OCI-LY1 (cell line): ENCODE results near the gene FCAMR.

Source experiments
- H2AFZ ChIP-seq: fragments of 200-600 bp; sonication (generic), shearing (Covaris generic); 2 replicates; pipeline ENCODE4 v1.6.0; 2014; ENCODE audit warnings: antibody characterized with exemption, mild to moderate bottlenecking, low read length
- H3F3A ChIP-seq: fragments of 200-600 bp; sonication (generic), shearing (Covaris generic); 2 replicates; pipeline ENCODE4 v1.6.0; 2014; ENCODE audit warnings: mild to moderate bottlenecking, antibody characterized with exemption, low read length, moderate library complexity; ENCODE audit not compliant: insufficient read depth
- H3K27ac ChIP-seq: fragments of 200-600 bp; sonication (generic); 2 replicates; pipeline ENCODE4 v1.5.1; 2014; ENCODE audit warnings: low read length, mixed run types, mild to moderate bottlenecking, low read depth; ENCODE audit not compliant: poor library complexity, severe bottlenecking
- H3K27me3 ChIP-seq: fragments of 200-600 bp; sonication (generic); 2 replicates; pipeline ENCODE4 v1.6.0; 2014; ENCODE audit warnings: antibody characterized with exemption, mild to moderate bottlenecking, low read length, moderate library complexity; ENCODE audit not compliant: insufficient read depth
- H3K36me3 ChIP-seq: fragments of 200-600 bp; sonication (generic); 2 replicates; pipeline ENCODE4 v1.6.1; 2014; ENCODE audit warnings: mild to moderate bottlenecking, antibody characterized with exemption, low read length, moderate library complexity, mixed read lengths; ENCODE audit not compliant: insufficient read depth
- H3K4me1 ChIP-seq: fragments of 200-600 bp; sonication (generic); 2 replicates; pipeline ENCODE4 v1.5.1; 2014; ENCODE audit warnings: mild to moderate bottlenecking, low read length, moderate library complexity; ENCODE audit not compliant: insufficient read depth, severe bottlenecking
- H3K4me2 ChIP-seq: fragments of 200-600 bp; sonication (generic), shearing (Covaris generic); 2 replicates; pipeline ENCODE4 v1.6.1; 2014; ENCODE audit warnings: low read length
- H3K4me3 ChIP-seq: fragments of 200-600 bp; sonication (generic); 2 replicates; pipeline ENCODE4 v1.5.1; 2014; ENCODE audit warnings: low read length, low read depth, mild to moderate bottlenecking, mixed read lengths; ENCODE audit not compliant: poor library complexity, severe bottlenecking
- H3K79me2 ChIP-seq: fragments of 200-600 bp; shearing (Covaris generic); 2 replicates; pipeline ENCODE4 v1.6.1; 2016; ENCODE audit warnings: mixed run types, low read length, mixed read lengths; ENCODE audit not compliant: insufficient read depth
- H3K9ac ChIP-seq: fragments of 200-600 bp; sonication (generic), shearing (Covaris generic); 2 replicates; pipeline ENCODE4 v1.6.1; 2014; ENCODE audit warnings: mild to moderate bottlenecking, low read length, mixed read lengths
- H3K9me2 ChIP-seq: fragments of 200-600 bp; sonication (generic), shearing (Covaris generic); 2 replicates; pipeline ENCODE4 v1.6.1; 2014; ENCODE audit warnings: low read depth, mild to moderate bottlenecking, low read length, mixed read lengths
- H3K9me3 ChIP-seq: fragments of 200-600 bp; shearing (Covaris generic); 2 replicates; pipeline ENCODE4 v1.6.1; 2014; ENCODE audit warnings: low read length, mixed read lengths
- H4K20me1 ChIP-seq: fragments of 200-600 bp; sonication (generic), shearing (Covaris generic); 2 replicates; pipeline ENCODE4 v1.6.0; 2016; ENCODE audit warnings: mild to moderate bottlenecking, low read length; ENCODE audit not compliant: insufficient read depth
- EZH2 ChIP-seq: fragments of 200-600 bp; sonication (generic), shearing (Covaris generic); IDR thresholded peaks from 2 replicates; pipeline ENCODE4 v1.8.0; 2017; ENCODE audit warnings: borderline replicate concordance, mixed run types, mild to moderate bottlenecking, antibody characterized with exemption, low read length, moderate library complexity, mixed read lengths
- TF ChIP-seq, protein P1 (sequence below): fragments of 200-600 bp; sonication (generic), shearing (Covaris generic); IDR thresholded peaks from 2 replicates; pipeline ENCODE4 v1.5.1; 2017; ENCODE audit warnings: mild to moderate bottlenecking, antibody characterized with exemption, low read length, moderate library complexity, mixed read lengths

FCAMR gene

DNA sequence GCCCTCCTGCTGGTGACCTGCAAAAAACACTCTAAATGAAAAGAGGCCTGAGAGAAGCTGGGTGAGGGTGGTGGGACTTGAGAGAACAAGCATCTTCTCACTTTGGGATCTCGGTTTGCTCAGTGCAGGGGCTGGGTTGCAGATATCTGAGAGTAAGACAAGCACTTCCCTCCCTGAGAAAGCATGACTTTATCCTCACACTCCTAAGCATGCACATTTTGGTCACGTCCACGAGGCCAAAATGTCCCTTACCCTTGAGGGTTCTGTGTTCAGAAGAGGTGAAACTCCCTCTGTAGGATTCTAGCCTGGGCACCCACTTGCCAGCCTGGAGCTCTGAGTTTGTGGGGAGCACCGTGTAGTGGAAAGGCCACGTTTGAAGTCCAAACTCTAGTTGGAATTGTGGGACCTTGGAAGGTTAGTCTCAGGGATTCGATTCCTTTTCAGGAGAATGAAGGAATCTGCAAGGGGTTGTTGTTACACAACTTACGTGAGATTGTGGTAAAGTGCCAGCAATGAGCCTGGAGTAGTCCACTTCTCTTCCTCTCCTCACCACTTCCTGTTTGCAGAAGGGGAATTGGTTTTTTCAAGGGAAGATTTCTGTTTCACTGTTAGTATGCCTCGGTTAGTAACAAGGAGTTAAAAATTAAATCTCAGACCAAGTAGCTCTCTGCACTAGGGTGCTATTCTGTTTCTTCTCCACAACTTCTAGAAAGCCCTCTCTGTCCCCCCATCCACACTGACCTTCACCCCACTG lies 3.0 kb downstream of the FCAMR start:
- H3K9ac ChIP-seq: no peak overlapping the region
- no peaks in the 10 kb centered on the region for H3K9me2 ChIP-seq
- peaks cover 5% of the 10 kb centered on the region; the same call in 1 of the 2 replicates for H3K27me3 ChIP-seq
- no peaks in the 10 kb centered on the region for H4K20me1 ChIP-seq
- H3K4me2 ChIP-seq: no peak overlapping the region
- no peak overlapping the region for H2AFZ ChIP-seq
- no peaks in the 10 kb centered on the region for H3K36me3 ChIP-seq
- no peaks in the 10 kb centered on the region for H3F3A ChIP-seq
- no peaks in the 10 kb centered on the region for H3K4me1 ChIP-seq
- no peak overlapping the region for H3K4me3 ChIP-seq
- no peaks in the 10 kb centered on the region for H3K9me3 ChIP-seq
- TF ChIP-seq, protein P1, sequence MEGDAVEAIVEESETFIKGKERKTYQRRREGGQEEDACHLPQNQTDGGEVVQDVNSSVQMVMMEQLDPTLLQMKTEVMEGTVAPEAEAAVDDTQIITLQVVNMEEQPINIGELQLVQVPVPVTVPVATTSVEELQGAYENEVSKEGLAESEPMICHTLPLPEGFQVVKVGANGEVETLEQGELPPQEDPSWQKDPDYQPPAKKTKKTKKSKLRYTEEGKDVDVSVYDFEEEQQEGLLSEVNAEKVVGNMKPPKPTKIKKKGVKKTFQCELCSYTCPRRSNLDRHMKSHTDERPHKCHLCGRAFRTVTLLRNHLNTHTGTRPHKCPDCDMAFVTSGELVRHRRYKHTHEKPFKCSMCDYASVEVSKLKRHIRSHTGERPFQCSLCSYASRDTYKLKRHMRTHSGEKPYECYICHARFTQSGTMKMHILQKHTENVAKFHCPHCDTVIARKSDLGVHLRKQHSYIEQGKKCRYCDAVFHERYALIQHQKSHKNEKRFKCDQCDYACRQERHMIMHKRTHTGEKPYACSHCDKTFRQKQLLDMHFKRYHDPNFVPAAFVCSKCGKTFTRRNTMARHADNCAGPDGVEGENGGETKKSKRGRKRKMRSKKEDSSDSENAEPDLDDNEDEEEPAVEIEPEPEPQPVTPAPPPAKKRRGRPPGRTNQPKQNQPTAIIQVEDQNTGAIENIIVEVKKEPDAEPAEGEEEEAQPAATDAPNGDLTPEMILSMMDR: no peak
- TF ChIP-seq EZH2: no peak
- H3K79me2 ChIP-seq: no peaks in the 10 kb centered on the region
- H3K27ac ChIP-seq: no peak overlapping the region

DNA sequence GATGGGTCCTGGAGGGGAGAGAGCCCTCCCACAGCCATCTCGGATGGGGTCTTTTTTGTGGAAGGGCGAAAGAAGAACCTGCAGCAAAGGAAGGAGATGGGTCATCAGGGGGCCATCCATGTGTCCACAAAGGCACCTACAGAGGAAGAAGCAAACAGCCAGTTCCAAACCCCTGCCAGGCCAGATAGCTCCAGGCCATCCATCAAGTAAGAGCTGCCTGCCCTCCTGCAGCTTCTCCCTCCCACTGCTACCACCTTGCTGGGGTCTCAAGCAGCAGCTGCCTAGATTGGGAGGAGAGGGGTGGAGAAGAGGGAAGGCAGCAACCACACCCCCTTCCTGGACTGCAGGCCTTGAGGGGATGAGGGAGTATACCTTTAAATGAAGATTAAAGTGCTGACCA lies 4.5 kb downstream of the FCAMR start:
- Histone ChIP-seq H3K27ac (no peak overlapping the region), H3K9ac (no peak overlapping the region), H3K9me3 (no peaks in the 10 kb centered on the region), H3K9me2 (no peaks in the 10 kb centered on the region), H2AFZ (no peak overlapping the region), H3K36me3 (no peaks in the 10 kb centered on the region), H3K4me3 (no peak overlapping the region), H4K20me1 (no peaks in the 10 kb centered on the region), H3K79me2 (no peaks in the 10 kb centered on the region), H3F3A (no peaks in the 10 kb centered on the region), H3K4me1 (no peaks in the 10 kb centered on the region), H3K4me2 (no peak overlapping the region), H3K27me3 (peaks cover 5% of the 10 kb centered on the region; the same call in 1 of the 2 replicates)
- TF ChIP-seq, protein P1: no peak
- no peak for TF ChIP-seq EZH2

DNA sequence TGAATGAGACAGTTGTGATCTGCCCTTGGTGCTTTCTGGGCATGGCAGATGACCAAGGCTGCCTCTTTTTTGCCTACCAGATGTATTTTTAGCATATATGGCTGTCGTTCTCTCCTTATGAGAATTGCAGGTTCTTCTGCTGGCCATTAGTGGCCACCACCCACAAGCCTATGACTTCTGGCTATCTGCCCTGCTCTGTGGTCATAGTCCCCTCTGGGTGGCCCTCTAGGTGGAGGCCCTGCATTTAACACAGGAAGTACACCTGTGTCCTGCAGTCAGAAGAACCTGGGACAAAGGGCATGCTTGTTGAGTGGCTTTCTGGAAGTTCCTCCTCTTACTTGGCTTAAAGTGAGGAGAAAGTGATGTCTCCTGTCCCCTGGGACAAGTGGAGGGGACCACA lies 6.5 kb downstream of the FCAMR start:
- no peaks in the 10 kb centered on the region for H4K20me1 ChIP-seq
- no peak overlapping the region for H3K4me2 ChIP-seq
- no peak overlapping the region for H3K9ac ChIP-seq
- no peak overlapping the region for H2AFZ ChIP-seq
- H3K27me3 ChIP-seq: peaks cover 5% of the 10 kb centered on the region; the same call in 1 of the 2 replicates
- H3K79me2 ChIP-seq: no peaks in the 10 kb centered on the region
- no peaks in the 10 kb centered on the region for H3F3A ChIP-seq
- no peak for TF ChIP-seq EZH2
- TF ChIP-seq, protein P1: no peak
- H3K9me3 ChIP-seq: no peaks in the 10 kb centered on the region
- H3K36me3 ChIP-seq: no peaks in the 10 kb centered on the region
- no peak overlapping the region for H3K4me3 ChIP-seq
- H3K4me1 ChIP-seq: no peaks in the 10 kb centered on the region
- H3K27ac ChIP-seq: no peak overlapping the region
- no peaks in the 10 kb centered on the region for H3K9me2 ChIP-seq
